NCI-H82 (cell line): ENCODE results near the gene MAD1L1.

Source experiments
- DNase-seq: peaks from one replicate; lab custom pipeline; 2025; lab: John Stamatoyannopoulos, UW

MAD1L1 gene

DNA sequence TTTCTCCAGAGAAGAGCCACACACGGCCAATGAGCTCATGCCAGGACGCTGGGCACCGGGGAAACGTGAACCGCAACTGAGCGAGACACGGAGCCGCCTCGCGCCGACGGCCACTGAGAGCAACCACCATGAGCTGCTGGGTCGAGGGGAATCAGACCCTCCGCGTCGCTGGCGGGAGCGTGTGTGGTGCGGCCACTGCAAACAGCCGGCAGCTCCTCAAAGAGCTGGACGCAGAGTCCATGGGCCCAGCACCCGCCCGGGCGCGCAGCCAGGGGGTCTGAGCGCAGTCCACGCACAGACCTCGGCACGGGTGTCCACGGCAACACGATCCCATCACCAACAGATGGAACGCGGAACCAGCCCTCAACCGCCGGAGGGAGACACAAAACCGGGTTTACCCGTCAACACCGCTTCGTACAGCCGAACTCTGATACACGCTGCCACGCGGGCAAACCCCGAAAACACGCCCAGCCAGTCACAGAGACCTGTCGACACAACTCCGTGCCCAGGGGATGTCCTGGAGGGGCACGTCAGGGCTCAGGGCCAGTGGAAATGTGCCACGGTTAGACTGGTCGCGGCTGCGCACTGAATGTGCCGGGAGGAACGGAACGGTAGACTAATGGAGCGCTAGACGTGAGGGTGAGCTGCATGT lies 415.6 kb downstream of the MAD1L1 start:
- no peak for DNase-seq

DNA sequence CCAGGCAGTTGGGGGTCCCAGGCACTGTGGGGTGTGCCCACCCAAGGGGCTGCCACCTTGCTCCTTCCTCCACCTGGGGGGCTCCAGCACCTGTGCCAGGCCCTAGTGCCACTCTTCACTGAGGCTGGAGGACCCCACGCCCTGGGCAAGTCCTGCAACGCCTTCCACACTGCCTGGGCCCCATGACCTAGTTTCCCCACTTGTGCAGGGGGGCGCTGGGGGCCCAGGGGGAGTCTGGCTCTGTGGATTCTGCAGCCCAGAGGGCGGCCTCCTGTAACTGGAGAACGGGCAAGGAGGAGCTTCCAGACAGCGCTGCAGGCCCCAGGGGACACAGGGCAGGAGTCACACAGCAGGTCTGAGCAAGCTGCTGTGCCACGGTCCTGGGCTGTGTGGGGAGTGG lies 416.3 kb downstream of the MAD1L1 start:
- DNase-seq, result peak; percentile 25

DNA sequence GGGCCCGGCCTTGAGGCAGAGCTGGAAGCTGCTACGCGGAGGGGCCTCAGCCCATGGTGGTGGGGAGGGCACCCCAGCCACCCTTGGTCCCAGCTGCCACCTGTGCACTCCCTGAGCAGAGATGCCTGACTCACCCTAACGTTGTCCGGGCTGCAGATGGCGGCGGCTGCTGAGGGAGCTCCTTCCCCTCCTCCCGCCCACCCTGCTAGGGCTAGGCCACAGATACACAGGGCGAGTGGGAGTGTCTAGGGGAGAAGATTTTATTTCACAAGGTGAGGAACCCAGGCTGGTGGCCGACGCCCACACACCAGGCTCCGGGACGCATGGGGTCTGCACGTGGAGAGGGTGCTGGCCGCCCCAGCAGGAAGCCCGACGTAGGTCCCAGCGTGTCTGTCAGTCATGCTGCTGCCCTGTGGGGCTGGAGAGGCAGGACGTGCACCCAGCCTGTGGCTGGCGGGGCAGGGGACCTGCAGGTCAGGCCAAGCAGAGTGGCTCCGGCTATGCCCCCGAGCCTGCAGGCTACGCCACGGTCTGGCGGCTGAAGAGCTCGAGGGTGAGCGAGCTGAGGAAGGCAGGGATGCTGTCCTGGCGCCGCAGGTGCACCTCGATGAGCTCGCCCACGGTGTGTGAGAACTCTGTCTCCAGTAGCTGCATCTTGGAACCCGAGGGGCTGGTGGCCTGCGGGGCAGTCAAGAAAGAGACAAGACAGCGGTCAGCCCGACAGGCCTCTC lies 417.0 kb downstream of the MAD1L1 start:
- peak; percentile 81 for DNase-seq

DNA sequence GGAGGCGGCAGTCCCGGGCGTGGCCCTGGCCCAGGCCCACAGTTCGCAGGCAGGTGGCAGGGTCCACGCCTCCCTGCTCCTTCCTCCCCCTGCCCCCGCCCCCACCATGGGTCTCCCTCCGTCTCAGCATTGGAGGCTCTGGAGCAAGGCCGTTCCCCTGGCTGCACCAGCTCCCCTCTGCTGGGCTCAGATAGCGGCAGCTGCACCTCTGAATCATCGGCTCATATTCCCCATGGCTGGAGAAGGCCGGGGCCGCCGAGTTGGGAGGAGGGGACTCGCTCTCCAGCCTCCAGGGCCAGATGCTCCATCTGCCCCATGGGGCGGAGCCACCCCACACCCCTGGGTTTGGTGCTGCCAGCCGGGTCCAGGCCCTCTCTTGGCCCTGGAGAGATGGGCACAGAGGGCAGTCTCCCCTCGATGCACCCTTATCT lies 417.7 kb downstream of the MAD1L1 start:
- peak; percentile 91 for DNase-seq

DNA sequence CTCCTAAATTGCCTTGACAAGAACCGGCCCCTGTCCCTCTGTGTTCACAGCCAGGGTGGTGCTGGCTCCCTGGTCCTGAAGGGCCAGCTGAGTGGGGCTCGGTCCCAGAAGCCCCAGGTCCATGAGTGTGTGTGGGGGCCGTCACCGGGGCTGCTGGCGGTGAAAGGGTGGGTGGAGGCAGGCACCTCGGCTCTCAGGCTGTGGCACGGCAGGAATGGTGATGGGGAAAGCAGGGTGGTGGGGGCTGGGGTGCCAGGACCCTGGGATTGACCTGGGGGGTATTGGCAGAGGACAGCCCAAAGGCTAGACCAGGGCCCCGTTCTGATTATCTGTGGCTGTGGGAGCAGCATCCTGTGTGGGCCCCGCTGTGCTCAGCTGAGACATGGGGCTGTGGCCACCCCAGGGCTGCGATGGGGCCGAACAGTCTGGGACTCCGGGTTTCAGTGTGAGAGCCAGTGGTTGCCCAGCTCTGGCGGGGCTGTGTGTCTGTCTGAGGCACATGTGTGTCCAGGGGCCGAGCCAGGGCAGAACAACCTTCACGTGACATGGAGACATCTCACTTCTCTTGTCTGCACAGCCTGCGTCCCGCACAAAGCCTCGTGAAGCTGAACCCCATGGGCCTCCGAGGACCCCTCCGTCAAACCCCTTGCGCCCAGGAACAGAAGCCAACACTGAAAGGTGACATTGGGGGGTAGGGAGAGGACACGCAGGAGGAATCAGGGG lies 418.5 kb downstream of the MAD1L1 start:
- peak; percentile 20 for DNase-seq

DNA sequence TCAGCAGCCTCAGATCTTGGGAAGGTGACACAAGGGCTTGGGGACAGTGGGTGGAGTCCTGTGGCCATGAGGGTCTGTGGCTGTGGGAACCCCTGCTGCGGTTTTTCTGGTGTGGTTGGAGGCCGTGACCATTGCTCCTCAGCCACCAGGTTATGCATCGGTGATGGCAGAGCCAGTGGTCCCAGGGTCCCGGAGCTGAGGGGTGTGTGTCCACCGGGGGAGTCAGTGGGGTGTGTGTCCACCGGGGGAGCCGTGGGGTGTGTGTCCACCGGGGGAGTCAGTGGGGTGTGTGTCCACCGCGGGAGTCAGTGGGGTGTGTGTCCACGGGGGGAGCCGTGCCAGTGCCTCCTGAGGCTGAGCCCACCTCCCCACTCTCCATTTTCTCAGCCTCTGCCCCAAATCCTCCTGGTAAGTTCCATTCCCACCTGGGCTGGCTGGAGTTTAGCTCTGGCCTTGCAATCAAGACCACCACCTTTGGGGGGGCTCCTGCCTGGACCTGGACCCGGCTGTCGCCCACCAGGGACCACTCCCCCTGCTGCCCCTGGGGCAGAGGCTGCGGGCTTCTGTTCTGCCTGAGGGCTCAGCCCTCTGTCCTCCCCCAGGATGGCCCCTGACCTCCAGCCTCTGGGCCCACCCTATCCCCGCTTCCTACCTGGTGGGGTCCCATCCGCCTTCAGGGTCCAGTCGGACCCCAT lies 419.2 kb downstream of the MAD1L1 start:
- DNase-seq, result peak; percentile 51

DNA sequence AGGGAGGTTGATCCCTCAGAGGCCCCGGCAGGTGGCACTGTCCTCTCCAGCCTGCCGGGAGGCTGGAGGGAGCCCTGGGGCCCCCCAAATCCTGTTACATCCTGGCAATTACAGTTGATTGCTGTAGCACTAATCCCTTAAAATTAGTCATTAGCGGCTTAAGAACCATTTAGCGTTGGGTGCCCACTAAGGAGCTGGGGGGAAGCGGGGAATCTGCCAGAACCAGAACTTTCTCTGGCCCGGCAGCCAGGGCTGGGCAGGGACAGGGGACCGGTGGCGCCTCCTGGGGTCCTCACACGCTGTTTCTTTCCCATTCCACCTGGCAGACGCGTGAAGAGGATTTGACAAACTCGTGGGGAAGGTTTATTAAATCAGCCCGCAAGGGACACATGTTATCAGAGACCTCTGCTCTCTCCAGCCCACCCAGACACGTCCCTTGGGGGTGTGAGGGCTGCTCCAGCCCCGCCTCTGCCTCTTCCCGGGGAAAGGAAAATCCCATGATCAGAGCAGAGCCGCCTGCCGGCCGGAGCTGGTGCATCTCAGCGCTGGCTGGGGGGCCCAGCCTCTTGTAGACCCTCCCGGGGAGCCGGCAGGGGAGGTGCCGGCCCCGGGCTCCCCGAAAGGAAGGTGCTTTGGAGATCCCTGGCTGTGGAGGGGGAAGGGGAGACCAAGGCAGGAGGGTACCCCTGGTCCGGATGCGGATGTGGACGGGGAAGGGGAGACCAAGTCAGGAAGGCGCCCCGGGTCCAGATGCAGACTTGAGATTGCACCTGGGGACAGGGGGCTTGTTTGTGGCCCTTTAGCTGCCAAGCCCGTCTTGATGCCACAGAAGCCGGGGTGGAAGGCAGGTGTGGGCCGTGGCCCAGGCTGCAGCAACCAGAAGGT lies 420.0 kb downstream of the MAD1L1 start:
- DNase-seq, result peak; percentile 99

DNA sequence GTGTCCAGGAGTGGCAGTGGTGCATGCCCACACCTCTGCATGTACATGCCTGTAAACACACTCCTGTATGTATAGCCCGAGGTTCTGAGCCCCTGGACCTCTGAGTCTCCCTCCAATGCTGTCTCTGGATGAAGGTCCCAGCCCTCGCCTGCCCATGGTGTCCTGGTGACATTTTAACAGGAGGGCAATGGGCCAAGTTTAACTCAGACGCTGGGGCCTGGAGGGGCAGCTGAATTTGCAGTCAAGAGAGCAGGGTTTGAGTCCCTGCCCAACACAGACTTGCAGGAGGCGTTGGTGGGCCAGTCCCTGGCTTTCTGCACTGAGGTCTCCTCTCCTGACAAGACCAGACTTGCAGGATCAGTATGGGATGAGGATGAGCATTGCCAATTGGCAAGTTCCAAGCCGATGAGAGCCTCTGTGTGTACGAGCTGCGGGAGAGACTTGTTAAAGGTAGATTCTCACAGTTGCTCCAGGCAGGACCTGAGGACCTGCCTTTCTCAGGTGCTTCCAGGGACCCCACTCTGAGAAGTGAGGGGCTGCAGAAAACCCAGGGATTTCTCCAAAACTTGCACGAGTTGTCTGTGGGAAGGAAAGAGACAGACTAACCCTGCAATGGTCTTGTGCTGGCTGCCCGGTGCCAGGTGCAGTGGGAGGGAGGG lies 420.8 kb downstream of the MAD1L1 start:
- DNase-seq, result peak; percentile 73

DNA sequence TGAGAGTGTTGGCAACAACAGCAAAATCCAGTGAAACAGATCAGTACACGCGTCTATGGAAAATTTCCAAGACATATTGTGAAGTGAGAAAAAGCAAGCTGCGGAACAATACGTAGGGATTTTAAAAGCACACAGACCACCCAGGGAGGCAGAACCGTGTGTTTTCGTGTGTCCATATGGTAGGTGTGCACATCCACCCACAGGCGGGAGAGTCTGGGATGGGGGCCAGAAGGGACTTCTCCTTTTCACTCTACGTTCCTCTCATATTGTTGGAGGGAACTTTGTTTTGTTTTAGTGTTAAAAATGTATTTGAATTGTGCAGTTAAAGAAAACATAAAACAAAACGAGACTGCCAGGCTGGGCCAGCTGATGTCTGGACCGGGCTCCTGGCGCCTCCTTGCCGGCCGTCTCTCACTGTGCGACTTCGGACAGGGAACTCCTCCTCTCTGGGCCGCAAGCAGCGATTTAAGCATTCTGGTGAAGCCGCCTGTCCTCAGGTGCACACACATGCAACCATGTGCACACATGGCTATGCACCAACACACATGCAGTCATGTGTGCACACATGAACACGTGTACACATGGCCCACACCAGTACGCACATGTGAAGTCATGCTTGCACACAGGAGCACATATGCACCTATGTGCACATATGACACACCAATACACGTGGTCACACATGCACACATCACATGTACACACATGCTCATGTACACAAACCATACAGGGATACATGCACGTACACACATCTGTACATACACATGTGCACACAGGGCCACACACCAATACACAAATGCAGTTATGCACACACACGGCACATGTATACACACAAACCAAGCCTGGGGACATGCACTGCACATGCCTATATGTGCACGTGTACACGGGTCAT lies 421.5 kb downstream of the MAD1L1 start:
- DNase-seq, result peak; percentile 39

DNA sequence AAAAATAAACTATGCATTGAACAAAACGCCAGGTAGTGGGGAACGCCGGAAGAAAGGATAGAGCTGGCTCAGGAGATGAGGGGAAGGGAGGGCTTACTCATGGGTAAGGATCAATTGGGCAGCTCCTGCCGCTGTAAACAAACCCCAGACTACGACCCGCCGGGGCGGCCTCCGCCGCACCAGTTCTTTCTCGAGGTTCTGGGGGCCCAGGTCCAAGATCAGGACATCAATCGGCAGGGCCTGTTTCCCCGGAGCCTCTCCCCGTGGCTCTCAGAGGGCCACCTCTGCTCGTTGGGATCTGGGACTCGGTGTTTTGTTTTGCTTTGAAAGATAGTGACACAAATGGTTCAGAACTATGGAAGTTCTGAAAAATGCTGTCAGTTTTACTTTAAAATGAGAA lies 422.2 kb downstream of the MAD1L1 start:
- no peak for DNase-seq

DNA sequence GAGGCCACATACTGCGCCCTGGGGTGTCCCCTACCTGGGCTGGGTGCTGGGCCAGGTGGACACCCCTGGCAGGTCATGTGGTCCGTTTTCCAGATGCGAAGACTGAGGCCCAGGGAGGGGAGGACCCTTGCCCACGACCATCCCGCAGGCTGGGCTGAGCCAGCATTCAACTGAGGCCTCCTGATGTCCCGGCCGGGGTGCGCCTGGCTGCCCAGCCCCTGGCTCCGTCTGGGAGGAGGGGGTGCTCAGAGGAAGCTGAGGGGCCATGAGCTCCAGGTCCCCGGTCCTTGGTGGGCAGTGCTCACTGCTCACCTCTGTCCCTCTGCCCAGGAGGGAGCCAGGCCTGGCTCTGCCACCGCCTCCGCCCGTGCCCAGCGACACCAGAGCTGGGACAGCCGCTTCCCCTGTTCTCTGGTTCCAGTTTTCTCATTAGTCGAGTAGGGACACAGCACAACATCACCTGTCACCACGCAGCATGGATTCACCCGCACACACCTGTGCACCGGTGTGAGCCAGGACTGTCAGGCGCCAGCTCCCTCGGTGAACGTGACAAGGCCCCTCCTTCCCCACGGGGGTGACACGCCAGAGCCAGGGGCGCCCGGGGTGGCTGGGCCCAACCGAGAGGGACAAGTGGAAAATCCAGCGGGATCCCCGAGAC lies 423.0 kb downstream of the MAD1L1 start:
- no peak for DNase-seq

DNA sequence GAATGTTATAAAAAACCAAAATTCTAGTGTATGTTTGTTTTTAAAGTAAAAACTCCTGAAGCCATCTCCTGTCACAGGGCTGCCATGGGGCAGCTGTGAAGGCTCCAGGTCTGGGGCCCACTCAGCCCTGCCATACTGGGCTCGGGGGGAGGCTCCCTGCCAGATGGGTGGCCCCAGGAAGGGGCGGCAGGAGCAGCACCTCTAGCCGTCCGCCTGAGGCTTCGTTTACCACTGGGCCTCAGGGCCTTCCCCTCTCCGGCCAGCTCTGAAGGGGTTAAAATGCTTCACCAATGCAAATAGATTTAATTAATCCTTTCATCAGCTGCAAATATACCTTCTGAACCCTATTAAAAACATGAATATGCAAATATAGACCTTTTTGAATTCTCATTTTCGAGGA lies 423.7 kb downstream of the MAD1L1 start:
- DNase-seq, result peak; percentile 33

DNA sequence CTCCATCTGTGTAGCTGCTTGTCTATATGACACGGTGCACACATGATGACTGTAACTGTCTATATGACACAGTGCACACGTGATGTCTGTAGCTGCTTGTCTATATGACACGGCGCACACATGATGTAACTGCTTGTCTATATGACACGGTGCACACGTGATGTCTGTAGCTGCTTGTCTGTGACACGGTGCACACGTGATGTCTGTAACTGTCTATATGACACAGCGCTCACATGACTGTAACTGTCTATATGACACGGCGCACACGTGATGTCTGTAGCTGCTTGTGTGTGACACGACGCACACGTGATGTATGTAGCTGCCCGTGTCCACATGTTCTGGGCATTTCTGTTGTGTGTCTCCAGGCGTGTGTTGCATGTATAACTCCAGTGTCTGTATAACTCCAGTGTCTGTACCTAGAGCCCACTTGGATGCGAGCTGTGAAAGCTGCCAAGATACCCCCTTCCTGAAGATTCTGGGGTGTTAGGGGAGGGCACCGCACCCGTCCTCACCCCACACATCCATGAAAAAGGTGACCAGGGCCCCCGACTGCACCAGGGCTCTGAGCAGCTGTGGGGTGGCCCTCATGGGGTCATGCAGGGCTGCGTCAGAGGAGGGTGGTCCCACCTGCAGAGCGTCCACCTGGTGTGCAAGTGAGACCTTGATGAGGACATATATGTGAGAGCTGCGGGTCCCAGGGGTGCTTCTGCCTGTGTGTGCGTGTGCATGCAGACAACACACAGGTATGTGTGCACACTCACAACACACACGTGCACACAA lies 424.7 kb downstream of the MAD1L1 start:
- DNase-seq, result no peak

DNA sequence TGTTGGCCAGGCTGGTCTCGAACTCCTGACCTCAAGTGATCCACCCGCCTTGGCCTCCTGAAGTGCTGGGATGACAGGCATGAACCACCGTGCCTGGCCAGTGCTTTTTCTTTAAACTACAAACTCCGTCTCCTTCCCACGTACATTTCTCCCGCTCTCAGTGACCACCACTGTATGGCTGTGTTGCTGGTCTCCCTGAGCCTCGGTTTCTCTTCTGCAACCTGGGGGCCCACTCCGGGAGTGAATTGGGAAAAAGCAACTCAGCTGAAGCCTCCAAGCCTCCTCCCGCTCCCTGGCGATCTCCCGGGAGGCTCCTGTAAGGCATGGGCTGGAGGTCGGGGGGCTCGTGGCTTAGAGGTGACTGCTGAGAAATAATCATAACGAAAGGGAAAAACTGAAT lies 426.4 kb downstream of the MAD1L1 start:
- no peak for DNase-seq

DNA sequence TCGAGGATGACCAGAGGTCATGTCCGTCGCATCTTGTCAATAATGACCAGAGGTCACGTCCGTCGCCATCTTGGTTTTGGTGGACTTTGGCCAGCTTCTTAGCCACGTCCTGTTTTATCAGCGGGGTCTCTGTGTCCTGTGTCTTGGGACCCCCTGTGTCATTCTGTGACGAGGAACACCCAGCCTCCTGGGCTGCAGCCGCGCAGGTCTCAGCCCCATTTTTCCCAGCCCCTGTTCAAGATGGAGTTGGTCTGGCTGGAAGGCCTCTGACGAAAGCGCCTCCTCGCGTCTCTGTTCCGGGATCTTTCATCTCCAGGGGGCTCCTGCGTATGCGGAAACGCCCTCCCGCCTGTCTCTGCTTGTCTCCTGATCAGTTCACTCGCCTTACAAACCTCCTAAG lies 428.4 kb downstream of the MAD1L1 start:
- DNase-seq, result no peak

DNA sequence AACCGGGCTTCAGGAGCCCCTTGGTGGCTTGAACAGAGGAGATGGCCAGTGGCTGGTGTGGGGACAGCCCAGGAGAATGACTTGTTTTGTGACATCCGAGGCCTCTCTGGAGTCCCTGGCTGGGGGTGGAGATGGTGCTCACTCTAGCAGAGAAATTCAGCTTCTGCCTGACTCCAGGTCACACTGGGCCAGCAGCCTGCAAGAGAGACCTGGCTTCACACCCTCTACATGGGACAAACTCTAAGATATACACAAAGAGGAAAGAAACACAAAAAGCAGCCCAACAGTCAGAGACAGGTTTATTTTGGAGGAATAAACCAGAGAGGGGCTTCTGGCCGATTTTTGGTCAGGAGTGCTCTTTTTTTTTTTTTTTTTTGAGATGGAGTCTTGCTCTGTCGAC lies 429.8 kb downstream of the MAD1L1 start:
- DNase-seq, result no peak

DNA sequence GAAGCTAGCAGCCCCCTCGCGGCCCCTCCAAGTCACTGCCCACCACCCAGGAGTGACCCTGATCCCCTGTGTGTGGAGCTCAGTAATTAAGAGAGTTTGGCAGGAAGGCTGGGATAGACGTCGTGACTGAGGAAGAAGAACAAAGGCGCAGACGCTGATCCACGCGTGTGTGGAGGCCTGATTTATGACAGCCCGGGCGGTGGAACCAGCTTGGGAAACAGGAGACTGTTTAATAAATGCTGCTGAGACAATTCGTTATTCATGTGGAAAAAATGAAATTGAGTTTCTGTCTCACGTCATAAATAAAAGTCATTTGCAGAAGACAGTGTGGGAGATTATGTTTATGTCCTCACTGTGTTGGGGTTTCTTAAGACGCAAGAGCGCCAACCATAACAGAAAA lies 431.8 kb downstream of the MAD1L1 start:
- no peak for DNase-seq

DNA sequence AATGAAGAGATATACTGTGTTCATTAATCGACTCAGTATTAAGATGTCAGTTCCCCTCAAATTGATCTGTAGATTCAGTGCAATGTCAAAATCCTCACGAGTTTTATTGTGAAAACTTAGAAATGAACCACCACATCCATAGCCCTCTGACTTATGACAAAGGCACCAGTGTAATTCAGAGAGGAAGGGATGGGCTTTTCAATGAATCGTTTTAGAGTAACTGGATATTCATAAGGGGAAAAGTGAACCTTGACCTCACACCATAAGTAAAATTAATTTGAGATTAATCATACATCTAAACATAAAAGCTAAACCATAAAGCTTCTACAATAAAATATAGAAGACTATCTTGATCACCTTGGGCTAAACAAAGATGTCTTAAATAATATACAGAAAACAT lies 434.6 kb downstream of the MAD1L1 start:
- DNase-seq, result no peak
